CD4-positive, alpha-beta T cell (primary cell): Measurements from ENCODE around the gene ENOX2. TPM values are rescaled to one million over a fixed set of nuclear protein-coding genes. Genes with fewer than 3 reads are reported as not detected.

ENCODE experiments used
- ATAC-seq: fragments of 200-7000 bp; cut with Tn5 transposase; one replicate; pipeline ENCODE4 v1.10.0; 2022; ENCODE audit warnings: mild to moderate bottlenecking; ENCODE audit not compliant: poor library complexity
- CTCF ChIA-PET: fragments of 350-600 bp; sonication (Branson Sonifier 250); formaldehyde crosslinking; loops from one replicate; lab custom pipeline; 2021; ENCODE audit warnings: antibody characterized with exemption, inconsistent platforms; lab: Charles Lee
- POLR2A ChIA-PET: fragments of 350-600 bp; sonication (Branson Sonifier 250); formaldehyde crosslinking; loops from one replicate; lab custom pipeline; 2021; ENCODE audit warnings: antibody characterized with exemption, inconsistent platforms; lab: Charles Lee
- DNase-seq, 14 experiments: peaks; one replicate each; pipeline ENCODE4 v3.0.0-alpha.2; 2013 to 2020; ENCODE audit warnings: mixed read lengths in 2 of 14
- H3K27ac ChIP-seq, 2 donors: one replicate each; pipeline versions ENCODE4 v1.5.1 to v1.7.0; 2013; ENCODE audit warnings: low read length in 2 of 2, low read depth in 1 of 2, mild to moderate bottlenecking in 1 of 2
- H3K27me3 ChIP-seq, 2 experiments: 1 replicate in 1 of 2; 2 replicates in 1 of 2; pipeline versions ENCODE4 v1.6.1 to v1.7.0; 2013; ENCODE audit warnings: low read length in 2 of 2, control low read depth in 1 of 2, mild to moderate bottlenecking in 1 of 2, moderate library complexity in 1 of 2; ENCODE audit not compliant: insufficient read depth in 2 of 2, control insufficient read depth in 1 of 2
- H3K36me3 ChIP-seq: one replicate; pipeline ENCODE4 v1.6.1; 2013; ENCODE audit warnings: low read length, control low read depth; ENCODE audit not compliant: insufficient read depth
- H3K4me1 ChIP-seq: one replicate; pipeline ENCODE4 v1.6.1; 2013; ENCODE audit warnings: low read length, control low read depth; ENCODE audit not compliant: insufficient read depth
- H3K4me3 ChIP-seq: one replicate; pipeline ENCODE4 v1.5.1; 2013; ENCODE audit warnings: mild to moderate bottlenecking, low read length, moderate library complexity
- H3K9me3 ChIP-seq, 2 experiments: 1 replicate in 1 of 2; 2 replicates in 1 of 2; pipeline versions ENCODE4 v1.6.1 to v1.7.0; 2013; ENCODE audit warnings: low read length in 2 of 2, mild to moderate bottlenecking in 2 of 2, control low read depth in 1 of 2, moderate library complexity in 1 of 2; ENCODE audit not compliant: control insufficient read depth in 1 of 2, insufficient read depth in 1 of 2
- H3K27ac Mint-ChIP-seq: one replicate; pipeline ENCODE4 v1.8.0; 2020; ENCODE audit warnings: mixed read lengths
- H3K27me3 Mint-ChIP-seq: one replicate; pipeline ENCODE4 v1.8.0; 2021; ENCODE audit warnings: mixed read lengths
- H3K36me3 Mint-ChIP-seq: one replicate; pipeline ENCODE4 v1.8.0; 2021; ENCODE audit warnings: low read depth, mixed read lengths
- H3K4me1 Mint-ChIP-seq: one replicate; pipeline ENCODE4 v1.8.0; 2021; ENCODE audit warnings: low read depth, mixed read lengths
- H3K4me3 Mint-ChIP-seq: one replicate; pipeline ENCODE4 v1.8.0; 2020; ENCODE audit warnings: mild to moderate bottlenecking, mixed read lengths
- H3K9me3 Mint-ChIP-seq: one replicate; pipeline ENCODE4 v1.8.0; 2020; ENCODE audit warnings: mixed read lengths
- intact Hi-C, 2 experiments: fragments of 100-400 bp; cut with DNase I in 1 of 2; cut with micrococcal nuclease in 1 of 2; formaldehyde crosslinking; loops; one replicate each; pipeline versions ENCODE4 v1.15.1 to v1.9.0; 2023 to 2025; cut with DNase I, micrococcal nuclease
- total RNA-seq, 174 experiments: library from RNA in 2 of 174; stranded (reverse) in 2 of 174; gene quantifications; one replicate each; pipeline ENCODE4 v1.2.3 and lab custom pipeline; 2021 to 2026
- TF ChIP-seq, protein P1 (sequence below): fragments of 200-600 bp; IDR thresholded peaks from one replicate; pipeline ENCODE4 v1.8.0; 2022; ENCODE audit warnings: antibody characterized with exemption, mild to moderate bottlenecking

The ENOX2 gene
- total RNA-seq, 2 experiments from 2014 or later, result 4.0 to 6.5 TPM

GRCh38 chrX:130636277-130636676, 266.7 kb downstream of the ENOX2 start:
- H3K4me3 Mint-ChIP-seq, result no peak overlapping the region
- DNase-seq (no peak), ATAC-seq (no peak)
- Histone ChIP-seq H3K4me1 (no peaks in the 10 kb centered on the region), H3K4me3 (no peak overlapping the region), H3K27ac (no peak overlapping the region), H3K9me3 (no peaks in the 10 kb centered on the region), H3K27me3 (no peaks in the 10 kb centered on the region), H3K36me3 (peaks cover 16% of the 10 kb centered on the region)
- no peaks in the 10 kb centered on the region for H3K27me3 Mint-ChIP-seq
- no peak overlapping the region for H3K27ac Mint-ChIP-seq
- TF ChIP-seq, protein P1, sequence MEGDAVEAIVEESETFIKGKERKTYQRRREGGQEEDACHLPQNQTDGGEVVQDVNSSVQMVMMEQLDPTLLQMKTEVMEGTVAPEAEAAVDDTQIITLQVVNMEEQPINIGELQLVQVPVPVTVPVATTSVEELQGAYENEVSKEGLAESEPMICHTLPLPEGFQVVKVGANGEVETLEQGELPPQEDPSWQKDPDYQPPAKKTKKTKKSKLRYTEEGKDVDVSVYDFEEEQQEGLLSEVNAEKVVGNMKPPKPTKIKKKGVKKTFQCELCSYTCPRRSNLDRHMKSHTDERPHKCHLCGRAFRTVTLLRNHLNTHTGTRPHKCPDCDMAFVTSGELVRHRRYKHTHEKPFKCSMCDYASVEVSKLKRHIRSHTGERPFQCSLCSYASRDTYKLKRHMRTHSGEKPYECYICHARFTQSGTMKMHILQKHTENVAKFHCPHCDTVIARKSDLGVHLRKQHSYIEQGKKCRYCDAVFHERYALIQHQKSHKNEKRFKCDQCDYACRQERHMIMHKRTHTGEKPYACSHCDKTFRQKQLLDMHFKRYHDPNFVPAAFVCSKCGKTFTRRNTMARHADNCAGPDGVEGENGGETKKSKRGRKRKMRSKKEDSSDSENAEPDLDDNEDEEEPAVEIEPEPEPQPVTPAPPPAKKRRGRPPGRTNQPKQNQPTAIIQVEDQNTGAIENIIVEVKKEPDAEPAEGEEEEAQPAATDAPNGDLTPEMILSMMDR, result no peak
- ChIA-PET CTCF (no interaction called here), POLR2A (no interaction called here)
- peaks cover 44% of the 10 kb centered on the region for H3K36me3 Mint-ChIP-seq
- peaks cover 10% of the 10 kb centered on the region for H3K4me1 Mint-ChIP-seq
- H3K9me3 Mint-ChIP-seq, result no peaks in the 10 kb centered on the region
- intact Hi-C loops, result no loop called here

GRCh38 chrX:130631011-130631410, 272.0 kb downstream of the ENOX2 start:
- no peak overlapping the region for H3K27ac ChIP-seq
- H3K36me3 Mint-ChIP-seq, result peaks cover 51% of the 10 kb centered on the region
- H3K27me3 Mint-ChIP-seq, result no peaks in the 10 kb centered on the region

GRCh38 chrX:130628516-130628915, 274.5 kb downstream of the ENOX2 start:
- H3K9me3 ChIP-seq, result no peaks in the 10 kb centered on the region
- no peaks in the 10 kb centered on the region for H3K9me3 Mint-ChIP-seq
- POLR2A ChIA-PET, result no interaction called here
- H3K27me3 ChIP-seq, result no peaks in the 10 kb centered on the region
- peaks cover 48% of the 10 kb centered on the region for H3K36me3 Mint-ChIP-seq
- DNase-seq (no peak), ATAC-seq (no peak)
- H3K27ac Mint-ChIP-seq, result no peak overlapping the region
- peaks cover 5% of the 10 kb centered on the region for H3K36me3 ChIP-seq
- no peak overlapping the region for H3K4me3 ChIP-seq
- intact Hi-C loops, result no loop called here
- no peaks in the 10 kb centered on the region for H3K4me1 Mint-ChIP-seq
- TF ChIP-seq, protein P1, result no peak
- no peak overlapping the region for H3K27ac ChIP-seq
- no peaks in the 10 kb centered on the region for H3K4me1 ChIP-seq
- H3K4me3 Mint-ChIP-seq, result no peak overlapping the region
- CTCF ChIA-PET, result no interaction called here
- H3K27me3 Mint-ChIP-seq, result no peaks in the 10 kb centered on the region

More at GRCh38 chrX:130631011-130631410, 272.0 kb downstream of the ENOX2 start:
- Histone ChIP-seq H3K27me3 (no peaks in the 10 kb centered on the region), H3K9me3 (no peaks in the 10 kb centered on the region), H3K36me3 (peaks cover 15% of the 10 kb centered on the region), H3K4me3 (no peak overlapping the region), H3K4me1 (no peaks in the 10 kb centered on the region)
- ATAC-seq, result no peak
- TF ChIP-seq, protein P1, result no peak
- Mint-ChIP-seq H3K4me1 (no peaks in the 10 kb centered on the region), H3K9me3 (no peaks in the 10 kb centered on the region), H3K4me3 (no peak overlapping the region), H3K27ac (no peak overlapping the region)
- CTCF ChIA-PET, result no interaction called here
- POLR2A ChIA-PET, result no interaction called here
- intact Hi-C loops, result no loop called here
- no peak for DNase-seq
